HG03575 (cell line): ENCODE measurements around the gene ORM2.
A peak's percentile ranks its signal among the peaks of the same experiment; 100 is the strongest.

Experiments
- ATAC-seq: cut with Tn5 transposase; IDR thresholded peaks from one replicate; pipeline ENCODE4 v1.9.1; 2021; ENCODE audit not compliant: unreplicated experiment, insufficient number of reproducible peaks, low FRiP score; ENCODE audit errors: extremely low read depth

ORM2 gene

GRCh38 chr9:114364134-114365041 lies 34.7 kb downstream of the ORM2 start:
- no peak for ATAC-seq

DNA sequence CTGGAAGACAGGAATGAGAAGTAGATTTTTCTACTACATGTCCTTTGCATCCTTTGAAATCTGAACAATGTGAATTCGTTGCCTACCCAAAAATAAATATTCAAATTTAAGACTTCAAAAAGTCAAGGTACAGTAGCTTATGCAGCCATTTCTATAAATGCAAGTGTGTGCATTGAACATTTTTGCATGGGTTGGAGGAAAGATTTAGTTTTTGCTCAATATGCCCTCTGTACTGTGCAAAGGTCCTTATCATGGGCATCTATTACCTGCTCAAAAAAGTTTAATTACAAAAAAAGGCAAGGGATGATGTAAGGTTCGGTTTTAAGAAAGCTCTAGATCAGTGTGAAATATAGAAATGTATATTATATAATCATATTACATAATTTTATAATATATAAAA lies 35.5 kb downstream of the ORM2 start:
- no peak for ATAC-seq

GRCh38 chr9:114366334-114367128 lies 36.9 kb downstream of the ORM2 start:
- peak; percentile 43 for ATAC-seq

- ATAC-seq: no peak
These were observed 37.7 kb downstream of the ORM2 start for GRCh38 chr9:114367366-114367765.

DNA sequence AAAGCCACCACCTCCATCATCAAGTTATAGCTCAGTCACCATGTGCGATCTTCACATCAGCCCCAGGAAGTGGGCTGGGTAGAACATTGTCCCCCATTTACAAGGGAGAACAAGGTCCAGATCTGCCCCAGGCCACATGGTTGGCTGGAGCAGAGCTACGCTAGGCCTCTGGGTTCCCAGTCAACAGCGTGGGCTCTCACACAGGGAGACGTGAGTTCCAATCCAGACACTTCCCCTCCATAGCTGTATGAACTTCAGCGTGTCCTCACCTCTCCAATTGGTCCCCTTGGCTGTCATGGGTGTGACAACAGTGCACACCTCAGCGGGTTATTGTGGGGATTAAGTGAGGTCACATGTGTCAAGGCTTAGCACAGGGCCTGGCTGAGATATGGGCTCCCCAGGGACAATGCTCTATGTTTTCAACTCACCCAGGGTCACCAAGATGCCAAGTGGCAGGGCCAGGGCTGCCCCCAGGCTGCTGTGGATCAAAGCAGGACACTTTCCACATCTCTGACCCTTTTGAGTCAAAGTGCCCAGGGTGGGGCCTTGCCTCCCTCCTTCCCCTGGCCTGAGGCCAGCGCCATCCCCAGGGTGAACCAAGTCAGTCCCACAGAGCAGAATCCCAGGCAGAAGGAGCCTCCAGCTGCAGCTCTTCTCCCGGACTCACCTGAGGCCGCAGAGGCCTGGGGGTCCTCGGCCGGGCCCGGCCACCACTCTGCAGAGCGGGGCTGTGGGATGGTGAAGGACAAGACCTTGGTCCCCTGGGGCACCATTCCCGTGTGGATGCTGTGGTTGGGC lies 38.3 kb downstream of the ORM2 start:
- no peak for ATAC-seq

DNA sequence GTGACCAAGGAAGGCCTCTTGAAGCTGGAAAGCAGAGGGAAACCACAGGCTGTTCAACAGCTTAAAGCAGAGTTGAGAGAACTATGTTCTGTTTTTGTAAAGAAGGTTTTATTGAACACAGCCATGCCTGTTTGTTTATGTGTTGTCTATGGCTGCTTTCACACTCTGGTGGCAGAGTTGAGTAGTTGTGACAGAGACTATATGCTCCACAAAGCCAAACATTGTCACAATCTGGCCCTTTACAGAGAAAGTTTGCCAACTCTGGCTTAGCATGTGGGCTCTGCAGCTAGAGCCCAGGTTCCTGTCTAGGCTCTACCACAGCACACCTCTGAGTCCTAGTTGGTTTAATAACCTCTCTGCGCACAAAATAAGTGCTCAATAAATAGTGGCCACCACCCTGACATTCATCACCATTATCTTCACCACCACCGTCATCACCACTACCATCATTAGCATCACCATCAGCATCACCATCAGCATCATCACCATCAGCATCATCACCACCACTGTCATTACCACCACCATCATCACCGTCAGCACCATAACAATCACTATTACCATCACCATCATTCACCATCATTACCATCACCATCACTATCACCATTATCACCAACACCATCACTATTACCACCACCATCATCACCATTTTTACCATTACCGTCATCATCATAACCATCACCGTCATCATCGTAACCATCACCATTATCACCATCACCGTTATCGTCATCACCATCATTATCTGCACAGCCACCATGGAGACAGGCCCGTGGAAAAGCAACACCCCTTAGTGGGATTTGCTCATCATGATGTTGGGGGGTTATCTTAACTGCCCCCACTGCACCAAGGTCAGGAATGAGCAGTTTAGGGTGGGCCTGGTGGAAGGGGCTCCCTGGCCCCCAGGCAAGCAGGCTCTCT lies 39.8 kb downstream of the ORM2 start:
- no peak for ATAC-seq

- no peak for ATAC-seq
These were observed 40.7 kb downstream of the ORM2 start for GRCh38 chr9:114370251-114370967.

GRCh38 chr9:114370968-114371320 lies 41.3 kb downstream of the ORM2 start:
- ATAC-seq: no peak

DNA sequence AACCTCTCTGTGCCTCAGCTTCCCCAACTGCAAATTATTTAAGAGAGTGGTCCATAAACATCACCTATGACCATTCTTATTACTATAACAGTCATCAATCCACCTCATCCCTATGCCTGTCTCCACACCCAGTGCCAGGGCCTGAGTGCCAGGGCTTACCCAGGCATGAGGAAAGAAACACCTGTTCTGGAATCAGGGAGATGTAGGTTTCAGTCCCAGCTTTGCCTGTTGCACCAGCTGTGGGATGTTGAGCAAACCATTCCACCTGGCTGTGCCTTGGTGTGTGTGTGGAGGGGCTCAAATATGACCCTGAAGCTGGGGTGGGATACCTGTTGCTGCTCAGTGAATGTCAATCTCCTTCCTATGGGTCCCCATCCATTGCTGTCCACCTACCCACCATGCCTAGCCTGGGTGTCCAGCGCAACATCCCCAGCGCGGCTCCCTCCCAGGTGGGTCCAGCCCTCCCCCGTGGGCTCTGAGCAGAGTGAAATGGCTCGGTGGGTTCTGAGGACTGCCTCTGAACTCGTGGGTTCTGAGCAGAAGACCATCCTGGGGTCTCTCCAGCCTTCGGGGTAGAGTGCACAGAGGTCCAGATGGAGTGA lies 41.8 kb downstream of the ORM2 start:
- ATAC-seq: no peak

GRCh38 chr9:114371973-114372917 lies 42.6 kb downstream of the ORM2 start:
- ATAC-seq: no peak

DNA sequence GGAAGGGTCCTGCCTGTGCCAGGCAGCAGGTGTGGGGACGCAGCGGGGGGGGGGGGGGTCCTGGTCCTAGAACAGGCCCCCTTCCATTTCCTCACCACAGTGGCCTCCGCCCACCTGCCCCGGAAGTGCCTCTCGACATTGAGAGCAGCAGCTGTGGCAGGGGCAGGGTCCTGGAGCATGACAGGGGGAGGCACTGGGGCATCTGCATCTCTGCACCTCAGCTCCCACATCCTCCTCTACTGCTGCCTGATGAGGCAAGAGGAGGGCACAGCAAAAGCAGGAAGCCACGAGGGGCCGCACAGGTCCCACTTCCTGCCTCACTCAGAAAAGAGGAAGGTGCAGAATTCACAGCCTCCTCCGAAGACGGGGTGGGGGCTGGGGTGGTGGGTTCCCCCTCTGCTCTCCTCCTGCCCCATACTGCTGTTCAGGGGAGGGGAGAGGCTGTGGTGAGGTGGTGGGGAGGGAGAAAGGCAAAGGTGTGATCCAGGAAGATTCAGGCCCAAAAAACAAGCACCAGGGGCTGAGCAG lies 43.3 kb downstream of the ORM2 start:
- peak; percentile 70 for ATAC-seq

GRCh38 chr9:114373960-114374730 lies 44.5 kb downstream of the ORM2 start:
- no peak for ATAC-seq

- no peak for ATAC-seq
These were observed 45.3 kb downstream of the ORM2 start for GRCh38 chr9:114374936-114375335.

DNA sequence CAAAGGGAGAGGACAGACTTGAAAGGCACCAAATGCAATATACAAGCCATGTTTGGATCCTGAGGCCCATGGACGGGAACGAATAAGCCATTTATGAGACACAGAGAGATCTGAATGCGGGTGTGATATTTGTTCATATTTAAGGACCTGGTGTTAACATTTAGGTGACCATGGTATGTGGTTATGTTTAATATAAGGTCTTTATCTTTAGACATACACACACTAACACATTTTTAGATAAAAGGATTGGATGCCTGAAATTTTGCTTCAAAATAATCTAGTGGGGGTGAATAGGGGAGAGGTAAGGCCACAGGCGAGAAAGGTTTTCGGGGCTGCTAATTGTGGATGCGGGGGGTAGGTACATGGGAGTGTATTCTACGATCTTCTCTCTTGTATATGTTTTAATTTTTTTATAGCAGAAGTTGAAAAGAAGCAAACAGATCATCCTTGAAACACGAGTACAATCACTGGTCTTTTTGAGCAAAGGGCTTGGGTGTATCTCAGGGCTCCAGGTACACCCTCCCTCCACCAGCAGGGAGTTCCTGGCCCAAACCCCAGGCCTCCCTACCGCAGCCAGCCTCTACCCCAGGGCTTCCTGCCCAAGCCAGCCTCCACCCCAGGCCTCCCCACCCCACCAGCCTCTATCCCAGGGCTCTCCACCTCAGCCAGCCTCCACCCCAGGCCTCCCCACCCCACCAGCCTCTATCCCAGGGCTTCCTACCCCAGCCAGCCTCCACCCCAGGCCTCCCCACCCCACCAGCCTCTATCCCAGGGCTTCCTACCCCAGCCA lies 45.9 kb downstream of the ORM2 start:
- ATAC-seq: no peak
